Measurements from ENCODE around the gene DHRS9. TPM values are rescaled to one million over a fixed set of nuclear protein-coding genes. Genes with fewer than 3 reads are reported as not detected.

DHRS9 gene
- 2.7 to 4.3 TPM (median 3.4 TPM) in 5 replicates for total RNA-seq (2022; extraction: Qiagen RNA extraction)

DNA sequence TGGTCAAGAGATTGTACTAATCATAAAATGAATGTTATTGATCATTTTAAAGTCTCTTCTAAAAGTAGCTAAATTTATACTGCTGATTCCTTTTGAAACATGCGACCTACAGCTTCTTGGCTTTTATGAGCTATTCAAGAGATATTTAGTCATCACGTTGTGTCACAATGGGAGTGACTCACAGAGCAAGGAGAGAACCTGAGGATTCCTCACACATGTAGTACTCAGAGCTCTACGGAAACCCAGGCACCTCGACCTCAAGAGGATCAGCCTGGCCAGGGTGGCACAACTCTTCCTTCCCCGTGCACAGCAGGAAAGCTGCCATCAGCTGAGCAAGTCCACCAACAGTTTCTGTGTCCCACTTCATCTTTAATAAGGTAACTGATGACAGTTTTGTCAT is at the start of gene DHRS9:
Gene DHRS9 (plus strand): TSS at position 223 of the 400 bp plus-strand sequence. CDS start 12,019 bp downstream, outside the sequence.

DNA sequence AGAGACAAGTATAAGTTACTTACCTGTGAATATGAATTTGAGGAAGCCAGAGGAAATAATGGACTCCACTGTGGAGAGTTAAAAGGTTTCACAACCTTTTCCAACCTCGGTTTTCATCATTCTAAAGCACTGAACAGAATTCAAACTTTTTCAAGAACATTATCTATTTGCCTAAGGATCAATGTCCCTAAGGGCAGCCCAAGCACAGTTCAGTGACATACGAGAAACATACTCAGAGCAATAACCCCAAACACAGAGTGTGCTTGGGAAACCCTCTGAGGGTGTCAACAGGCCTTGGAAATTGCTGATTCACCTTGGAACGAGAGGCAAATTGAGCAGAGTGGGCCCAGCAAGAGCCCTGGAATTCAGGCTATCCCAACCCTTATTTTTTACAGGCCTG is 38.2 kb upstream of the DHRS9 start, which contains the start of gene ABCB11:
Gene ABCB11 (minus strand): TSS at position 123 of the 400 bp plus-strand sequence. CDS start 13,199 bp downstream, outside the sequence.

Other genes with a start within 250 kb of the DHRS9 start
- 15.8 to 21.5 TPM (median 18.6 TPM) in 5 replicates for gene SPC25, start 179.1 kb upstream of the DHRS9 start, total RNA-seq (2022; extraction: Qiagen RNA extraction)
- gene G6PC2, start 168.3 kb upstream of the DHRS9 start, total RNA-seq (2022; extraction: Qiagen RNA extraction): not detected in 5 replicates
- gene ABCB11, start 38.2 kb upstream of the DHRS9 start, total RNA-seq (2022; extraction: Qiagen RNA extraction): 0.01 TPM in 1 of 5 replicates, not detected in the others